Aorta (tissue), 4 donors: ENCODE data around the gene PCDHB6. TPM values are rescaled to one million over a fixed set of nuclear protein-coding genes. Genes with fewer than 3 reads are reported as not detected.

Experiments
- polyA plus RNA-seq, 2 donors: library from polyadenylated mRNA; stranded (reverse); fragments of 200-250 nt; gene quantifications; one replicate each; pipeline ENCODE4 v1.2.3, GENCODE V29; 2013
- total RNA-seq, 2 donors: library from RNA; stranded (reverse); fragmentation: NEBNext Ultra II Directional; extraction: Animal tissue kit (Norgen Biotek cat#: 25700); gene quantifications; one replicate each; pipeline ENCODE4 v1.2.1, GENCODE V29; 2021
- donor health status: healthy with polysubstance abuse.
- donor health status: Bipolar disorder and iron deficiency.
- donor health status: DM: no; HTN: no; CAD: no.
- donor health status: DM: yes; HTN: yes; CAD: no.

PCDHB6 gene
- total and polyA plus RNA-seq, 4 donors, result 0.63 to 2.7 (median 2.3) TPM

Other genes starting within 250 kb of the PCDHB6 start
Only the 30 nearest of the 32 such genes appear.
- under 1 TPM; 0.15 to 0.36 TPM for gene PCDHAC1, start 223.8 kb upstream of the PCDHB6 start, total RNA-seq
- gene PCDHAC1, start 223.8 kb upstream of the PCDHB6 start, polyA plus RNA-seq, result not detected
- gene PCDHAC2, start 183.6 kb upstream of the PCDHB6 start, total RNA-seq, result 1 to 10 TPM; 1.4 to 1.9 TPM
- under 1 TPM; 0.25 to 0.49 TPM for gene PCDHAC2, start 183.6 kb upstream of the PCDHB6 start, polyA plus RNA-seq
- not detected for gene PCDHB1, start 98.7 kb upstream of the PCDHB6 start, total RNA-seq
- not detected for gene PCDHB1, start 98.7 kb upstream of the PCDHB6 start, polyA plus RNA-seq
- gene PCDHB2, start 55.4 kb upstream of the PCDHB6 start, total RNA-seq, result 1 to 10 TPM; 3.1 to 4.1 TPM
- 1 to 10 TPM in 1 of 2 donors, under 1 TPM in 1; 0.50 to 2.6 TPM for gene PCDHB2, start 55.4 kb upstream of the PCDHB6 start, polyA plus RNA-seq
- 1 to 10 TPM; 2.0 to 2.9 TPM for gene PCDHB3, start 49.6 kb upstream of the PCDHB6 start, total RNA-seq
- gene PCDHB3, start 49.6 kb upstream of the PCDHB6 start, polyA plus RNA-seq, result 1 to 10 TPM in 1 of 2 donors, under 1 TPM in 1; 0.25 to 1.2 TPM
- 1 to 10 TPM; 6.2 to 9.1 TPM for gene PCDHB4, start 28.2 kb upstream of the PCDHB6 start, total RNA-seq
- 1 to 10 TPM in 1 of 2 donors, under 1 TPM in 1; 0.88 to 5.8 TPM for gene PCDHB4, start 28.2 kb upstream of the PCDHB6 start, polyA plus RNA-seq
- gene PCDHB5, start 14.9 kb upstream of the PCDHB6 start, total RNA-seq, result 1 to 10 TPM; 4.1 to 4.2 TPM
- 1 to 10 TPM in 1 of 2 donors, under 1 TPM in 1; 0.63 to 3.0 TPM for gene PCDHB5, start 14.9 kb upstream of the PCDHB6 start, polyA plus RNA-seq
- 1 to 10 TPM; 5.0 to 6.7 TPM for gene PCDHB7, start 22.6 kb downstream of the PCDHB6 start, total RNA-seq
- 1 to 10 TPM; 2.3 to 5.5 TPM for gene PCDHB7, start 22.6 kb downstream of the PCDHB6 start, polyA plus RNA-seq
- 1 to 10 TPM; 4.1 to 4.3 TPM for gene PCDHB8, start 27.7 kb downstream of the PCDHB6 start, total RNA-seq
- gene PCDHB8, start 27.7 kb downstream of the PCDHB6 start, polyA plus RNA-seq, result under 1 TPM in 1 of 2 donors, not detected in 1; 0.77 TPM
- 1 to 10 TPM; 5.1 to 7.4 TPM for gene PCDHB16, start 32.3 kb downstream of the PCDHB6 start, total RNA-seq
- 1 to 10 TPM in 1 of 2 donors, under 1 TPM in 1; 0.63 to 4.8 TPM for gene PCDHB16, start 32.3 kb downstream of the PCDHB6 start, polyA plus RNA-seq
- gene PCDHB9, start 37.1 kb downstream of the PCDHB6 start, total RNA-seq, result 1 to 10 TPM; 3.0 to 3.8 TPM
- gene PCDHB9, start 37.1 kb downstream of the PCDHB6 start, polyA plus RNA-seq, result 1 to 10 TPM in 1 of 2 donors, under 1 TPM in 1; 0.25 to 2.1 TPM
- 1 to 10 TPM; 3.6 to 7.7 TPM for gene PCDHB10, start 42.3 kb downstream of the PCDHB6 start, total RNA-seq
- 1 to 10 TPM in 1 of 2 donors, under 1 TPM in 1; 0.25 to 4.5 TPM for gene PCDHB10, start 42.3 kb downstream of the PCDHB6 start, polyA plus RNA-seq
- gene PCDHB11, start 49.6 kb downstream of the PCDHB6 start, total RNA-seq, result 10 to 100 TPM in 1 of 2 donors, 1 to 10 TPM in 1; 8.1 to 15.3 TPM
- gene PCDHB11, start 49.6 kb downstream of the PCDHB6 start, polyA plus RNA-seq, result 1 to 10 TPM; 2.9 to 4.7 TPM
- 1 to 10 TPM; 5.7 to 6.7 TPM for gene PCDHB12, start 58.7 kb downstream of the PCDHB6 start, total RNA-seq
- gene PCDHB12, start 58.7 kb downstream of the PCDHB6 start, polyA plus RNA-seq, result 1 to 10 TPM in 1 of 2 donors, under 1 TPM in 1; 0.75 to 2.9 TPM
- gene PCDHB13, start 63.9 kb downstream of the PCDHB6 start, total RNA-seq, result 1 to 10 TPM; 4.2 to 6.7 TPM
- 1 to 10 TPM in 1 of 2 donors, under 1 TPM in 1; 0.75 to 1.3 TPM for gene PCDHB13, start 63.9 kb downstream of the PCDHB6 start, polyA plus RNA-seq
- 10 to 100 TPM in 1 of 2 donors, 1 to 10 TPM in 1; 7.5 to 10.1 TPM for gene PCDHB14, start 73.3 kb downstream of the PCDHB6 start, total RNA-seq
- 1 to 10 TPM; 1.0 to 5.0 TPM for gene PCDHB14, start 73.3 kb downstream of the PCDHB6 start, polyA plus RNA-seq
- gene PCDHB15, start 95.3 kb downstream of the PCDHB6 start, total RNA-seq, result 10 to 100 TPM in 1 of 2 donors, 1 to 10 TPM in 1; 8.7 to 10.9 TPM
- 10 to 100 TPM in 1 of 2 donors, 1 to 10 TPM in 1; 4.4 to 12.1 TPM for gene PCDHB15, start 95.3 kb downstream of the PCDHB6 start, polyA plus RNA-seq
- gene SLC25A2, start 154.0 kb downstream of the PCDHB6 start, total RNA-seq, result 1 to 10 TPM in 1 of 2 donors, under 1 TPM in 1; 0.69 to 1.1 TPM
- gene SLC25A2, start 154.0 kb downstream of the PCDHB6 start, polyA plus RNA-seq, result not detected
- gene TAF7, start 170.7 kb downstream of the PCDHB6 start, total RNA-seq, result 10 to 100 TPM; 59.8 to 79.1 TPM
- gene TAF7, start 170.7 kb downstream of the PCDHB6 start, polyA plus RNA-seq, result 10 to 100 TPM; 53.5 to 65.3 TPM
- gene PCDHGA1, start 180.5 kb downstream of the PCDHB6 start, total RNA-seq, result 1 to 10 TPM in 1 of 2 donors, under 1 TPM in 1; 0.91 to 1.6 TPM
- 1 to 10 TPM in 1 of 2 donors, not detected in 1; 1.0 TPM for gene PCDHGA1, start 180.5 kb downstream of the PCDHB6 start, polyA plus RNA-seq
- gene PCDHGA2, start 188.7 kb downstream of the PCDHB6 start, total RNA-seq, result 10 to 100 TPM in 1 of 2 donors, 1 to 10 TPM in 1; 6.2 to 10.6 TPM
- gene PCDHGA2, start 188.7 kb downstream of the PCDHB6 start, polyA plus RNA-seq, result 1 to 10 TPM in 1 of 2 donors, under 1 TPM in 1; 0.75 to 4.2 TPM
- gene PCDHGA3, start 193.8 kb downstream of the PCDHB6 start, total RNA-seq, result 1 to 10 TPM; 4.1 to 7.4 TPM
- 1 to 10 TPM in 1 of 2 donors, under 1 TPM in 1; 0.50 to 2.4 TPM for gene PCDHGA3, start 193.8 kb downstream of the PCDHB6 start, polyA plus RNA-seq
- gene PCDHGB1, start 200.0 kb downstream of the PCDHB6 start, total RNA-seq, result 1 to 10 TPM; 3.5 to 6.5 TPM
- under 1 TPM; 0.75 to 0.92 TPM for gene PCDHGB1, start 200.0 kb downstream of the PCDHB6 start, polyA plus RNA-seq
- gene PCDHGA4, start 205.0 kb downstream of the PCDHB6 start, total RNA-seq, result 10 to 100 TPM in 1 of 2 donors, 1 to 10 TPM in 1; 7.1 to 10.2 TPM
- gene PCDHGA4, start 205.0 kb downstream of the PCDHB6 start, polyA plus RNA-seq, result 1 to 10 TPM; 1.3 to 2.0 TPM
- 10 to 100 TPM in 1 of 2 donors, 1 to 10 TPM in 1; 6.5 to 11.7 TPM for gene PCDHGB2, start 209.9 kb downstream of the PCDHB6 start, total RNA-seq
- 1 to 10 TPM in 1 of 2 donors, under 1 TPM in 1; 0.38 to 1.1 TPM for gene PCDHGB2, start 209.9 kb downstream of the PCDHB6 start, polyA plus RNA-seq
- 10 to 100 TPM in 1 of 2 donors, 1 to 10 TPM in 1; 7.5 to 11.5 TPM for gene PCDHGA5, start 214.1 kb downstream of the PCDHB6 start, total RNA-seq
- 1 to 10 TPM in 1 of 2 donors, under 1 TPM in 1; 0.25 to 1.4 TPM for gene PCDHGA5, start 214.1 kb downstream of the PCDHB6 start, polyA plus RNA-seq
- 1 to 10 TPM; 7.4 to 9.7 TPM for gene PCDHGB3, start 220.2 kb downstream of the PCDHB6 start, total RNA-seq
- gene PCDHGB3, start 220.2 kb downstream of the PCDHB6 start, polyA plus RNA-seq, result under 1 TPM in 1 of 2 donors, not detected in 1; 0.82 TPM
- gene PCDHGA6, start 223.8 kb downstream of the PCDHB6 start, total RNA-seq, result 10 to 100 TPM in 1 of 2 donors, 1 to 10 TPM in 1; 8.8 to 12.0 TPM
- 1 to 10 TPM in 1 of 2 donors, under 1 TPM in 1; 0.38 to 4.0 TPM for gene PCDHGA6, start 223.8 kb downstream of the PCDHB6 start, polyA plus RNA-seq
- gene PCDHGA7, start 232.7 kb downstream of the PCDHB6 start, total RNA-seq, result 1 to 10 TPM; 6.4 to 8.0 TPM
- 1 to 10 TPM in 1 of 2 donors, not detected in 1; 2.1 TPM for gene PCDHGA7, start 232.7 kb downstream of the PCDHB6 start, polyA plus RNA-seq
- gene PCDHGB4, start 237.6 kb downstream of the PCDHB6 start, total RNA-seq, result 10 to 100 TPM in 1 of 2 donors, 1 to 10 TPM in 1; 7.3 to 10.1 TPM
- 1 to 10 TPM in 1 of 2 donors, under 1 TPM in 1; 0.50 to 2.7 TPM for gene PCDHGB4, start 237.6 kb downstream of the PCDHB6 start, polyA plus RNA-seq